Heart right ventricle (tissue), 16 donors: ENCODE results near the gene FAP. TPM values are rescaled to one million over a fixed set of nuclear protein-coding genes. Genes with fewer than 3 reads are reported as not detected.

ENCODE experiments used
- ATAC-seq, 8 donors: fragments of 200-7000 bp; cut with Tn5 transposase; one replicate each; pipeline ENCODE4 v1.9.1; 2020; ENCODE audit warnings: mild to moderate bottlenecking in 8 of 8, moderate library complexity in 8 of 8, moderate number of reproducible peaks in 1 of 8
- DNase-seq, 2 donors: peaks; one replicate each; pipeline ENCODE4 v3.0.0-alpha.2; 2020
- H3K27ac ChIP-seq, 10 donors: fragments of 200-600 bp; sonication (generic) in 2 of 10; one replicate each; pipeline versions ENCODE4 v1.5.0 to v1.8.0; 2020 to 2022; ENCODE audit warnings: mild to moderate bottlenecking in 3 of 10
- H3K27me3 ChIP-seq, 7 donors: fragments of 200-600 bp; one replicate each; pipeline ENCODE4 v1.8.0; 2021 to 2022; ENCODE audit warnings: mild to moderate bottlenecking in 2 of 7
- H3K36me3 ChIP-seq, 9 donors: fragments of 200-600 bp; sonication (generic) in 1 of 9; one replicate each; pipeline versions ENCODE4 v1.5.0 to v1.8.0; 2020 to 2022; ENCODE audit warnings: mild to moderate bottlenecking in 2 of 9
- H3K4me1 ChIP-seq, 9 donors: fragments of 200-600 bp; sonication (generic) in 1 of 9; one replicate each; pipeline versions ENCODE4 v1.5.0 to v1.8.0; 2020 to 2022; ENCODE audit warnings: mild to moderate bottlenecking in 4 of 9
- H3K4me3 ChIP-seq, 10 donors: fragments of 200-600 bp; sonication (generic) in 2 of 10; one replicate each; pipeline versions ENCODE4 v1.5.0 to v1.8.0; 2020 to 2022; ENCODE audit warnings: mild to moderate bottlenecking in 7 of 10, moderate library complexity in 2 of 10
- H3K9me3 ChIP-seq, 11 donors: fragments of 200-600 bp in 10 of 11; sonication (generic) in 2 of 11; one replicate each; pipeline versions ENCODE4 v1.5.0 to v1.8.0; 2013 to 2022; ENCODE audit warnings: mild to moderate bottlenecking in 2 of 11, control low read depth in 1 of 11, moderate library complexity in 1 of 11
- WGBS, 2 donors: extraction: QIAGEN DNeasy Blood & Tissue Kit; methylation state at CpG; one replicate each; pipeline ENCODE4 v1.1.7; 2013; ENCODE audit warnings: inconsistent platforms in 1 of 2; 5-methylcytosine and 5-hydroxymethylcytosine counted together
- intact Hi-C, 10 donors: fragments of 100-400 bp; cut with DNase I; formaldehyde crosslinking; loops; one replicate each; pipeline versions ENCODE4 v1.11.1 to v1.14.2; 2022
- polyA plus RNA-seq, 2 donors: library from polyadenylated mRNA; stranded (reverse); fragments of 200-250 nt; gene quantifications; one replicate each; pipeline ENCODE4 v1.2.3, GENCODE V29; 2013
- total RNA-seq, 10 donors: library from RNA; stranded (reverse); fragmentation: NEBNext Ultra II Directional in 3 of 10; extraction: Animal tissue kit (Norgen Biotek cat#: 25700) in 3 of 10; gene quantifications; one replicate each; pipeline versions ENCODE4 v1.2.1 to v1.2.4, GENCODE V29; 2021 to 2023
- TF ChIP-seq, protein P1 (sequence below), 9 donors: fragments of 200-600 bp; sonication (generic) in 2 of 9; IDR thresholded peaks; one replicate each; pipeline versions ENCODE4 v1.5.0 to v1.8.0; 2021 to 2022; ENCODE audit warnings: antibody characterized with exemption in 9 of 9, mild to moderate bottlenecking in 5 of 9, moderate library complexity in 1 of 9
- donor health status: Arrhythmogenic right ventricular cardiomyopathy.
- donor health status: ischemic (EF 13 %, LVEDD 7.1; RV severe dilation, severe dysfunction).
- donor health status: healthy with polysubstance abuse.
- donor health status: DM: no; HTN: yes; CAD: no.
- donor health status: DM: no; HTN: no; CAD: no.
- donor health status: ischemic (EF 25% LVEDD 6.9; RV normal size, moderate dysfunction).
- donor health status: ischemic (EF 25% LVEDD 5.7; RV mildly dilated, moderate dysfunction).
- donor health status: healthy.
- donor health status: DM: yes; HTN: yes; CAD: no.
- donor health status: Ischemic cardiomyopathy.
- donor health status: ischemic (EF 35%, LVEDD 5.7; RV mildly dilated, moderate dysfunction).
- donor health status: nonischemic (EF 11% LVEDD 7.7; RV severe dilation, severe dysfunction).
- donor health status: DM: yes; HTN: yes; CAD: no.
- donor health status: PGD.
- donor health status: ischemic (EF 29% LVEDD 5.4; RV normal size, mild dysfunction).
- donor health status: nonischemic (EF 23%, LVEDD 6.1; RV moderate dilation, normal function).

FAP gene
- total and polyA plus RNA-seq, 12 donors = 0.56 to 11.5 (median 2.2) TPM

DNA sequence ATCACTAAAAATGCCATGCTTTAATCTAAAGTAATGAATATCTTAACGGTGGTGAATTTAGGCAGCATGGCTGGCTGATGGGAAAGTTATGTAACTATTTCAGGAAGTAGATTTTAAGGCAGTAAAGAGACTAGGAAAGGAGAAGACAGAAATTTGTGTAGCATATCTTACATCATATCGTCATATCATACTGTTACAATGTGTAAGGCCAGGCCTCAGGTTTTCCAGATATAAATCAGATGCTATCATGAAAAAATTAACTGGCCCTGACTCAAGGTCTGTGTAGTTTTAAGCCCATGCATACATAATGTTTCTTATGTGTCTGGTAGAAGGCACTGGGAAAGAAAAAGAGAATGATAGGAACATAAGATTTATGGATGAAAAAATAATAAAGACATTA, 8.9 kb upstream of the FAP start:
- Histone ChIP-seq H3K4me1 (peaks cover 0 to 9% (median 0%) of the 10 kb centered on the region in 9 donors), H3K4me3 (no peak overlapping the region), H3K27me3 (no peaks in the 10 kb centered on the region), H3K27ac (no peak overlapping the region), H3K9me3 (peaks cover 0 to 10% (median 0%) of the 10 kb centered on the region in 11 donors), H3K36me3 (no peaks in the 10 kb centered on the region)
- TF ChIP-seq, protein P1, sequence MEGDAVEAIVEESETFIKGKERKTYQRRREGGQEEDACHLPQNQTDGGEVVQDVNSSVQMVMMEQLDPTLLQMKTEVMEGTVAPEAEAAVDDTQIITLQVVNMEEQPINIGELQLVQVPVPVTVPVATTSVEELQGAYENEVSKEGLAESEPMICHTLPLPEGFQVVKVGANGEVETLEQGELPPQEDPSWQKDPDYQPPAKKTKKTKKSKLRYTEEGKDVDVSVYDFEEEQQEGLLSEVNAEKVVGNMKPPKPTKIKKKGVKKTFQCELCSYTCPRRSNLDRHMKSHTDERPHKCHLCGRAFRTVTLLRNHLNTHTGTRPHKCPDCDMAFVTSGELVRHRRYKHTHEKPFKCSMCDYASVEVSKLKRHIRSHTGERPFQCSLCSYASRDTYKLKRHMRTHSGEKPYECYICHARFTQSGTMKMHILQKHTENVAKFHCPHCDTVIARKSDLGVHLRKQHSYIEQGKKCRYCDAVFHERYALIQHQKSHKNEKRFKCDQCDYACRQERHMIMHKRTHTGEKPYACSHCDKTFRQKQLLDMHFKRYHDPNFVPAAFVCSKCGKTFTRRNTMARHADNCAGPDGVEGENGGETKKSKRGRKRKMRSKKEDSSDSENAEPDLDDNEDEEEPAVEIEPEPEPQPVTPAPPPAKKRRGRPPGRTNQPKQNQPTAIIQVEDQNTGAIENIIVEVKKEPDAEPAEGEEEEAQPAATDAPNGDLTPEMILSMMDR (IDR thresholded peaks at IDR 0.05) = no peak
- intact Hi-C loops = no loop called here
- no peak for ATAC-seq
- WGBS, 2 donors = 85% methylated on average over 2 of the region's 2 CpGs
- no peak for DNase-seq

DNA sequence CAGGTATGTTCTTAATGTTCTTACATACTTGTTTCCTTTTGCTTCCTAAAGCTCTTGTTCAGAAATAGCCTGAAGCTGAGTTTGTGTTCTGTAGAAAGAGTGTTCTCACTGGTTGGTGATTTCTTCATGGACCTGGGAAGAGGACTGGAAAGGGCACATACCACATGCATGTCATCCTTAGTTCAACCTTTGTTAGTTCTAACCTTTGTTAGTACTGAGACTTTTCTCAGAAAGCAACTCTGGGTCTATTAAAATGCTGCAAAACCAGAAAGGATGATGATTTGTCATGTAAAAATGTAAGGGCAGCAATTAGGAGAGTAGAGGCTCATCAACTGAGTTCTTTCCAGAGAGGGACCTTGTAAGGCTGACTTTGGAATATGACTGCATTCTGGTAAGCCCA, 2.5 kb upstream of the FAP start:
- no peak overlapping the region for H3K4me3 ChIP-seq
- ATAC-seq (no peak), DNase-seq (no peak)
- H3K4me1 ChIP-seq = peaks cover 0 to 25% (median 16%) of the 10 kb centered on the region in 9 donors
- TF ChIP-seq, protein P1 (IDR thresholded peaks at IDR 0.05) = no peak
- H3K27me3 ChIP-seq = no peaks in the 10 kb centered on the region
- H3K36me3 ChIP-seq = no peaks in the 10 kb centered on the region
- intact Hi-C loops = no loop called here
- peak overlapping the region in 2 of 10 donors; percentile 79 to 84 for H3K27ac ChIP-seq
- peaks cover 0 to 10% (median 0%) of the 10 kb centered on the region in 11 donors for H3K9me3 ChIP-seq

DNA sequence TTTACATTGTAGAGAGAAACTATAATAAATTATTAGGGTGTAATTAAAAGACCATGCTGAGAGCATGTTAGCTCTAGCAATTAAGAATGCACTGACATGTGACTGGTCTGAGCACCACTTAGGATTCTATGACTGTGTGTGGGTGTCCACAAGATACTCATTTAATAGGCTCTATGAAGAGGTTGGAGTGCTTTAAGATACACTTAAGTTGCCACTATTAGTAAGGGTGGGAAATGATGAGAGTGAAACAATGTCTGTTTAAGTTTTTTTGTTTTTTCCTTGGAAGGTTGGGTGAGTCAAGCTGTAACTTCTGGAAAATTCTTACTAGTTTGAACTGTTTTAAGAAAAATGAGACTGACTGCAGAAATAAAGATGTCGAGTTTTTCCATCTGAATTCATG, 1.8 kb upstream of the FAP start:
- 90 to 93% methylated on average over 1 of the region's 1 CpG for WGBS, 2 donors
- DNase-seq (no peak), ATAC-seq (peak in 6 of 8 donors; percentile 14 to 49 (median 21))
- Histone ChIP-seq H3K36me3 (no peaks in the 10 kb centered on the region), H3K27me3 (no peaks in the 10 kb centered on the region), H3K9me3 (peaks cover 0 to 5% (median 0%) of the 10 kb centered on the region in 11 donors), H3K4me3 (no peak overlapping the region), H3K27ac (peak overlapping the region in 8 of 10 donors; percentile 18 to 84 (median 52)), H3K4me1 (peaks cover 0 to 25% (median 16%) of the 10 kb centered on the region in 9 donors)
- intact Hi-C loops = no loop called here
- TF ChIP-seq, protein P1 (IDR thresholded peaks at IDR 0.05) = no peak

DNA sequence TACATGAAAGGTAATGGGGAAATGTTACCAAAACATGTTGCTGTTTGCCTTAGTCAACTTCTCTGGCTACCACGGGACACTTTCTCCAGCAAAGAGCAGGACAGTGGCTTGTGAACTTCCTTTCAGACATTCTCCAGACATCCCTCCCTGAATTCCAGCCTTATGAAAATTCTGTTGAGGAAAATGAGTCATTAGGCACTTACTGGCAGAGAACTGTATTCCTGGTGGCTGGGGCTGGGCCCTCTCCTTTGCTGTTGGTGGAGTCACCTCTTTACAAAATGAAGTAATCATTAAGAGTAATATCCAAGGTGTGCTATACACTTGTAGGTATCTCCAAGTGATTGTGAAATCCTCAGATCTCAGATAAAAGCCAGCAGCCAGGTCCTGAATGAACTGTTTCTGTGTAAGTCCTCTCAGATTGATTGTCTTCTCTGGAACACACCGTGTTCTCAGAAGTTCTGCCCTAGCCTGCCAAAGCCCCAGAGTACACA, 1.3 kb upstream of the FAP start:
- intact Hi-C loops = no loop called here
- peaks cover 0 to under 1% (median 0%) of the 10 kb centered on the region in 11 donors for H3K9me3 ChIP-seq
- TF ChIP-seq, protein P1 (IDR thresholded peaks at IDR 0.05) = no peak
- H3K27ac ChIP-seq = peak overlapping the region in 9 of 10 donors; percentile 18 to 84 (median 54)
- no peak overlapping the region for H3K4me3 ChIP-seq
- WGBS, 2 donors = 53 to 64% methylated on average over 2 of the region's 2 CpGs
- no peaks in the 10 kb centered on the region for H3K36me3 ChIP-seq
- H3K27me3 ChIP-seq = no peaks in the 10 kb centered on the region
- peaks cover 0 to 25% (median 16%) of the 10 kb centered on the region in 9 donors for H3K4me1 ChIP-seq
- ATAC-seq (peak; percentile 74 to 96 (median 86)), DNase-seq (peak in 1 of 2 donors; percentile 11)
